Measurements from ENCODE around the gene RRP15.

RRP15 gene

GRCh38 chr1:218353656-218354055 is 68.6 kb downstream of the RRP15 start:
- DNase-seq (ENCODE audit: insufficient read length) (no peak), FAIRE-seq (no peak)
- TF ChIP-seq TAF1 (IDR thresholded peaks at IDR 0.05; ENCODE audit: borderline replicate concordance, low read depth, low read length) (no peak), POLR2AphosphoS5 (IDR thresholded peaks at IDR 0.05; ENCODE audit: low read depth, low read length) (no peak), POLR2A (IDR thresholded peaks at IDR 0.05; ENCODE audit: low read depth, low read length) (no peak)

GRCh38 chr1:218355278-218355677 is 70.2 kb downstream of the RRP15 start:
- FAIRE-seq (no peak), DNase-seq (ENCODE audit: insufficient read length) (no peak)
- TF ChIP-seq TAF1 (IDR thresholded peaks at IDR 0.05; ENCODE audit: borderline replicate concordance, low read depth, low read length): no peak
- TF ChIP-seq POLR2A (IDR thresholded peaks at IDR 0.05; ENCODE audit: low read depth, low read length): no peak
- TF ChIP-seq POLR2AphosphoS5 (IDR thresholded peaks at IDR 0.05; ENCODE audit: low read depth, low read length): no peak

- FAIRE-seq: no peak
- DNase-seq (ENCODE audit: insufficient read length): no peak
- TF ChIP-seq POLR2AphosphoS5 (IDR thresholded peaks at IDR 0.05; ENCODE audit: low read depth, low read length) (no peak), TAF1 (IDR thresholded peaks at IDR 0.05; ENCODE audit: borderline replicate concordance, low read depth, low read length) (no peak), POLR2A (IDR thresholded peaks at IDR 0.05; ENCODE audit: low read depth, low read length) (no peak)
These were observed 72.3 kb downstream of the RRP15 start for GRCh38 chr1:218357211-218357892.

GRCh38 chr1:218357893-218358232 is 72.8 kb downstream of the RRP15 start:
- no peak for TF ChIP-seq TAF1 (IDR thresholded peaks at IDR 0.05; ENCODE audit: borderline replicate concordance, low read depth, low read length)
- TF ChIP-seq POLR2AphosphoS5 (IDR thresholded peaks at IDR 0.05; ENCODE audit: low read depth, low read length): no peak
- TF ChIP-seq POLR2A (IDR thresholded peaks at IDR 0.05; ENCODE audit: low read depth, low read length): no peak
- FAIRE-seq (no peak), DNase-seq (ENCODE audit: insufficient read length) (no peak)

GRCh38 chr1:218361298-218362065 is 76.4 kb downstream of the RRP15 start:
- FAIRE-seq (no peak), DNase-seq (ENCODE audit: insufficient read length) (no peak)
- no peak for TF ChIP-seq POLR2AphosphoS5 (IDR thresholded peaks at IDR 0.05; ENCODE audit: low read depth, low read length)
- no peak for TF ChIP-seq TAF1 (IDR thresholded peaks at IDR 0.05; ENCODE audit: borderline replicate concordance, low read depth, low read length)
- no peak for TF ChIP-seq POLR2A (IDR thresholded peaks at IDR 0.05; ENCODE audit: low read depth, low read length)

GRCh38 chr1:218362418-218363076 is 77.5 kb downstream of the RRP15 start:
- no peak for DNase-seq (ENCODE audit: insufficient read length)
- TF ChIP-seq POLR2A (IDR thresholded peaks at IDR 0.05; ENCODE audit: low read depth, low read length) (no peak), POLR2AphosphoS5 (IDR thresholded peaks at IDR 0.05; ENCODE audit: low read depth, low read length) (no peak), TAF1 (IDR thresholded peaks at IDR 0.05; ENCODE audit: borderline replicate concordance, low read depth, low read length) (no peak)
- no peak for FAIRE-seq

- no peak for FAIRE-seq
These were observed 78.0 kb downstream of the RRP15 start for GRCh38 chr1:218363141-218363540.

GRCh38 chr1:218364028-218364710 is 79.1 kb downstream of the RRP15 start:
- FAIRE-seq (no peak), DNase-seq (ENCODE audit: insufficient read length) (no peak)
- TF ChIP-seq TAF1 (IDR thresholded peaks at IDR 0.05; ENCODE audit: borderline replicate concordance, low read depth, low read length): no peak
- TF ChIP-seq POLR2A (IDR thresholded peaks at IDR 0.05; ENCODE audit: low read depth, low read length): no peak
- no peak for TF ChIP-seq POLR2AphosphoS5 (IDR thresholded peaks at IDR 0.05; ENCODE audit: low read depth, low read length)

More at GRCh38 chr1:218363141-218363540, 78.0 kb downstream of the RRP15 start:
- TF ChIP-seq TAF1 (IDR thresholded peaks at IDR 0.05; ENCODE audit: borderline replicate concordance, low read depth, low read length) (no peak), POLR2AphosphoS5 (IDR thresholded peaks at IDR 0.05; ENCODE audit: low read depth, low read length) (no peak)
- no peak for DNase-seq (ENCODE audit: insufficient read length)

- FAIRE-seq (no peak), DNase-seq (ENCODE audit: insufficient read length) (no peak)
- TF ChIP-seq POLR2A (IDR thresholded peaks at IDR 0.05; ENCODE audit: low read depth, low read length) (no peak), TAF1 (IDR thresholded peaks at IDR 0.05; ENCODE audit: borderline replicate concordance, low read depth, low read length) (no peak), POLR2AphosphoS5 (IDR thresholded peaks at IDR 0.05; ENCODE audit: low read depth, low read length) (no peak)
These were observed 80.3 kb downstream of the RRP15 start for GRCh38 chr1:218365226-218365999.

GRCh38 chr1:218366322-218367052 is 81.4 kb downstream of the RRP15 start:
- TF ChIP-seq POLR2AphosphoS5 (IDR thresholded peaks at IDR 0.05; ENCODE audit: low read depth, low read length): no peak
- TF ChIP-seq POLR2A (IDR thresholded peaks at IDR 0.05; ENCODE audit: low read depth, low read length): no peak
- TF ChIP-seq TAF1 (IDR thresholded peaks at IDR 0.05; ENCODE audit: borderline replicate concordance, low read depth, low read length): no peak
- no peak for FAIRE-seq
- DNase-seq (ENCODE audit: insufficient read length): no peak
